ENCODE data around the gene XPNPEP1.

DNA sequence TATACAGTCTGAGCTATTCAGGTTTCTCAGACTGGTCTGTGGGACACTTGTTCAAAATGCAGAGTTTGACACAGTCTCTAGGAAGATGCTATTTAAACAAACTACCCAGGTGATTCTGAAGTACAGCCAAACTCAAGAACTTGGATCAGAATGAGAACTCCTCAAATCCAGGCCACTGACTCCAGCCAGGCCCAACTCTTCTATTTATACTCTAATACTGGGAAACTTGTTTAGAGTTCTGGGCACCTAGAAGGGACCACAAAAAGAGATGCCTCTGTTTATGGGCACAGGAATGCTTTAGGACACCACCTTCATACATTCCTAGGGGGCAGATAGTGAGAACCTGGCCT, 44.4 kb upstream of the XPNPEP1 start:
- TF ChIP-seq EGR1 (IDR thresholded peaks at IDR 0.05) = no peak
- TF ChIP-seq ZBTB7A (IDR thresholded peaks at IDR 0.05; ENCODE audit: low read depth) = no peak
- TF ChIP-seq, protein P1, sequence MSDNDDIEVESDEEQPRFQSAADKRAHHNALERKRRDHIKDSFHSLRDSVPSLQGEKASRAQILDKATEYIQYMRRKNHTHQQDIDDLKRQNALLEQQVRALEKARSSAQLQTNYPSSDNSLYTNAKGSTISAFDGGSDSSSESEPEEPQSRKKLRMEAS (IDR thresholded peaks at IDR 0.05) = no peak
- no peak for TF ChIP-seq TEAD4 (IDR thresholded peaks at IDR 0.05)
- TF ChIP-seq, protein P2, sequence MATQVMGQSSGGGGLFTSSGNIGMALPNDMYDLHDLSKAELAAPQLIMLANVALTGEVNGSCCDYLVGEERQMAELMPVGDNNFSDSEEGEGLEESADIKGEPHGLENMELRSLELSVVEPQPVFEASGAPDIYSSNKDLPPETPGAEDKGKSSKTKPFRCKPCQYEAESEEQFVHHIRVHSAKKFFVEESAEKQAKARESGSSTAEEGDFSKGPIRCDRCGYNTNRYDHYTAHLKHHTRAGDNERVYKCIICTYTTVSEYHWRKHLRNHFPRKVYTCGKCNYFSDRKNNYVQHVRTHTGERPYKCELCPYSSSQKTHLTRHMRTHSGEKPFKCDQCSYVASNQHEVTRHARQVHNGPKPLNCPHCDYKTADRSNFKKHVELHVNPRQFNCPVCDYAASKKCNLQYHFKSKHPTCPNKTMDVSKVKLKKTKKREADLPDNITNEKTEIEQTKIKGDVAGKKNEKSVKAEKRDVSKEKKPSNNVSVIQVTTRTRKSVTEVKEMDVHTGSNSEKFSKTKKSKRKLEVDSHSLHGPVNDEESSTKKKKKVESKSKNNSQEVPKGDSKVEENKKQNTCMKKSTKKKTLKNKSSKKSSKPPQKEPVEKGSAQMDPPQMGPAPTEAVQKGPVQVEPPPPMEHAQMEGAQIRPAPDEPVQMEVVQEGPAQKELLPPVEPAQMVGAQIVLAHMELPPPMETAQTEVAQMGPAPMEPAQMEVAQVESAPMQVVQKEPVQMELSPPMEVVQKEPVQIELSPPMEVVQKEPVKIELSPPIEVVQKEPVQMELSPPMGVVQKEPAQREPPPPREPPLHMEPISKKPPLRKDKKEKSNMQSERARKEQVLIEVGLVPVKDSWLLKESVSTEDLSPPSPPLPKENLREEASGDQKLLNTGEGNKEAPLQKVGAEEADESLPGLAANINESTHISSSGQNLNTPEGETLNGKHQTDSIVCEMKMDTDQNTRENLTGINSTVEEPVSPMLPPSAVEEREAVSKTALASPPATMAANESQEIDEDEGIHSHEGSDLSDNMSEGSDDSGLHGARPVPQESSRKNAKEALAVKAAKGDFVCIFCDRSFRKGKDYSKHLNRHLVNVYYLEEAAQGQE (IDR thresholded peaks at IDR 0.05; ENCODE audit: low read depth) = no peak
- TF ChIP-seq RAD21 (IDR thresholded peaks at IDR 0.05; ENCODE audit: low read depth) = no peak
- TF ChIP-seq CEBPB (IDR thresholded peaks at IDR 0.05) = no peak
- no peak for TF ChIP-seq YY1 (IDR thresholded peaks at IDR 0.05; ENCODE audit: low read depth)
- no peak for TF ChIP-seq EP300 (IDR thresholded peaks at IDR 0.05; ENCODE audit: borderline replicate concordance)
- no peak for TF ChIP-seq TAF1 (IDR thresholded peaks at IDR 0.05; ENCODE audit: low read depth)

Data from Ishikawa (cell line).